Measurements from ENCODE around the gene ACBD6.
A peak's percentile ranks its signal among the peaks of the same experiment; 100 is the strongest.

ACBD6 gene

DNA sequence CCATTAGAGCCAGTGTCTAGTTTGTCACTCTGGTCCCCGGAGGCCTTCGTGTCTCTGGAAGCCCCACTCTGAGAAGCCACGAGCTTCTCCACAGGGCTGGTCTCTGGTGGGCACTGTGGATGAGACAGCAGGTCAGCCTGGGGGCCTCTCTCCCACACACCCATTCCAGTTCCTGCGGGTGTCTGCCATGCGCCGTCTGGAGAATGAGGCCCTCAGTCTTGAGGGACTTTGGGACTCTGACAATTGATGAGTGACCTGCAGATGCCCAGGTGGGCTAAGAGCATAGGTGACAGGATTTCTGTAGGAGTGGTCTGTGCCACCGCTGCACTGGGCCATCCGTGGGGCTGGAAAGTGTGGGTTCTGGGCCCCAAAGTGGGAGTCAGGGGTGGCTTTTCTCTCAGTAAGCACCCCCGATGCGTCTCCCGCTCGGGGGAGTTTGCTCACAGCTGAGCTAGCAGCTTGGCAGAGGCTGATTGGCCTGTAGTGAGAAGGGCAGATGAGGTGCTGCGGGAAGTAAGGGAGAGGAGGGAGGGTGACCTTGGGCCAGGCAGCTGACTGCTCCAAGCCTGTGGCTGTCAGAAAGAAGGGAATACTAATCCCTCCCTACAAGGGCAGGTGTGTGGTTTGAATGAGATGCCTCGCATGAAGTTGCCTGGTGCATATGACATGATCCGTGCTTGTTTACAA, 245.9 kb downstream of the ACBD6 start:
- DNase-seq (ENCODE audit: low read depth) = no peak

DNA sequence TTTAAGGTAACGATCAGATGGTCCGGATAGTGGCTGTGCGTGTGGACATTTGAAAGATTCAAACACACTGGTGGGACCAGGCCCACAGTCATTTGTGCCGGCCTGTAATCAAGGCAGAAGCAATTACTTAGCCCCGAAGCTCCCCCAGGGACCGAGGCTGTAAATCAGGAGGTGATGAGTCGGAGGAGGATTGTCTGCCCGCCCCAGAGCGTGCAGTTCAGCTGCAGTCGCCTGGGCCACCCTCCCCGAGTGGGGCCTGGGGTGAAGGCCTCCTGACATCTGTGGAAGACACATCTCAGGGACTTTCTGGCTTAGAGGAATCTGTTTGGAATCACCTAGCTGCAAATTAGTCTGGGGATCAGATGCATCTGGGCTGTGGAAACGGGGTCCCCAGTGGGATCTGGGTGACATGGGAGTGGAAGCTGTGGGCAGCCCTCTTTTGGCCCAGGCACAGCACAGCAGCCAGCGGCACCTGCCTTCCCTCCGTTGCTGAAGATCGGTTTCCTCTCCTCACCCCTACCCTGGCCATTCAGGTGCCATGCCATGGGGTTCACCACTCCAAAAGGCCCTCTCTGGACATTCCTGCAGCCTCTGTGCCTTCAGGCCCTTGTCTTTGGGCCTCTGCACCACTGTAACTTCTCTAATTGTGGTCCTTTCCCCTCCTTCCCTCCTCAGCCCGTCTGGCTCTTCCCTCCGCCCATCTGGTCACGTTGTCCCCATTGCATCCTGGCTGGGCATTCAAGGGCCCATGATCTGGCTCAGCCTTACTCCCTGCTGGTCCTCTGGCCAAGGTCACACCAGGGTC, 246.6 kb downstream of the ACBD6 start:
- no peak for DNase-seq (ENCODE audit: low read depth)

DNA sequence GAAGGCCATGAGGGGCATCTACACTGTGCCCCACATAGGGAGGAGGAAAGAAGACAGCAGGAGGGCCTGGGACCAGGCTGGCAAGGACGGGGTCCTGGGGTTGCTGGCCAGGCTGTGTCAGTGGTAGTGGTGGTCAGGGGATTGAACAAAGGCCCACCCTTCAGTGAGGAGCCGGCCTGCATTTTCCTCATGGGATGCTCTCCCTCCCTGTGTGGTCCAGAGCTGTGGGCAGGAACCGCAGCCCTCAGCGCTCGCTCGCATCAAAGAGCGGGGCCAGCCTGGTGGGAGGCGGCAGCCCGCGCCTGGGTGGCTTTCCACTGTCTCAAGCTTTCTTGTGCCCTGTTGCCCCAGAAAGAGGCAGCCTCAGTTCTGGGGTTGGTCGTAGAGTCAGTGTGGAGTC, 247.5 kb downstream of the ACBD6 start:
- DNase-seq (ENCODE audit: low read depth) = no peak

DNA sequence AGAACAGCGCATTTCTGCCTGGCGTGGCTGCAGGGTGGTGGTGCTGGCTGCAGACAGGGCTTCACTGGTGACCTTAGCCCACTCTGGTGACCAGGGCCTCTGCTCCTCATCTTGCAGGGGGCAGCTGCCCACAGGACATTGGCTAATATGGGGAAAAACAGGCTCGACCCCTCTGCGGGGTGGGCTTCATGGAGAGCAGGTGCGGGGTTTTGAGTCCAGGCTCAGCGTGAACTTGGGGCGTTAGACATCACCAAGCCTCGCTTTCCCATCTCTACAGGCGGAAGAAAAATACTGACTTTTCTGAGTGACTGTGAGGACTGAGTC, 247.9 kb downstream of the ACBD6 start:
- DNase-seq (ENCODE audit: low read depth) = no peak

DNA sequence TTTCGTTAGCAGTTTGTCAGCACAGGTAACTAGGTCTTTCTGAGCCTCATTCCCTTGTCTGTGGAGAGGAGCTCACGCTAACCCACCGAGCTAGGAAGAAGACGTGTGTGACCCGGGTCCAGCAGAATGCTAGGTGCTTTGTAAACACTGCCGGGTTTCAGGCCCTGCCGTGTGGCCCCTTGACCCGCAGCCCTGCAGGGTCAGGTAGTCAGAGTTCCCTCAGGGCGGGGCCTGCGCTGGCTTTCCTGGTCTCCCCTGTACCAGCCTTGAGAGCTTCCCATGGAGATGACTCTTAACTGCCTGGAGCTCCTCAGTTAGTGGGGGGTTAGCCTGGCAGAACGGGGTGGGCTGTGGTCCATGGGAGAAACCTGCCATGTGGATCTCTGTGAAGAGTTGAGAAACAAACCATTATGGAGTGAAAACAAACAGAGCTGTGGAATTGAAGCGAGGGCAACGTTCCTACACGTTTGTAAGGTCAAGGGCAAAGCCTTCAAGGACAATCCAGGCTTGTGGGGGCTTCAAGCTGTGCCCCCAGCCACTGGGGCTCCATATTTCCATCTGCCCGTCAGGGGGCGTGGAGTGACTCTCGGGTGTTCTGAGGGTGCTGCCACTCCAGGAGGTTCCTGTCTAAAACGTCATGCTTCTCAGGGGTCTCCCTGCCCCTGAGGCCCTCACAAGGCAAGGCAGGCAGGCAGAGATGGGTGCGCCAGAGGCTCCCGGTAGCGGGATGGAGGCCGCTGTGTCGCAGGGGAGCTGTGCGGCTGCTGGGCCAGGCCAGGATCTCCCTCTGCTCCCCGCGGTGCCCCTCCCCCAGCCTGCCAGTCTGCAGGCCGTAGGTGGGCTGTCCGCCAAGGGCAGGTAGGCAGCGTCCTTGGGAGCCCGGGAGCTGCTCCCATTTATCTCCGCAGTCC, 248.5 kb downstream of the ACBD6 start:
- no peak for DNase-seq (ENCODE audit: low read depth)

DNA sequence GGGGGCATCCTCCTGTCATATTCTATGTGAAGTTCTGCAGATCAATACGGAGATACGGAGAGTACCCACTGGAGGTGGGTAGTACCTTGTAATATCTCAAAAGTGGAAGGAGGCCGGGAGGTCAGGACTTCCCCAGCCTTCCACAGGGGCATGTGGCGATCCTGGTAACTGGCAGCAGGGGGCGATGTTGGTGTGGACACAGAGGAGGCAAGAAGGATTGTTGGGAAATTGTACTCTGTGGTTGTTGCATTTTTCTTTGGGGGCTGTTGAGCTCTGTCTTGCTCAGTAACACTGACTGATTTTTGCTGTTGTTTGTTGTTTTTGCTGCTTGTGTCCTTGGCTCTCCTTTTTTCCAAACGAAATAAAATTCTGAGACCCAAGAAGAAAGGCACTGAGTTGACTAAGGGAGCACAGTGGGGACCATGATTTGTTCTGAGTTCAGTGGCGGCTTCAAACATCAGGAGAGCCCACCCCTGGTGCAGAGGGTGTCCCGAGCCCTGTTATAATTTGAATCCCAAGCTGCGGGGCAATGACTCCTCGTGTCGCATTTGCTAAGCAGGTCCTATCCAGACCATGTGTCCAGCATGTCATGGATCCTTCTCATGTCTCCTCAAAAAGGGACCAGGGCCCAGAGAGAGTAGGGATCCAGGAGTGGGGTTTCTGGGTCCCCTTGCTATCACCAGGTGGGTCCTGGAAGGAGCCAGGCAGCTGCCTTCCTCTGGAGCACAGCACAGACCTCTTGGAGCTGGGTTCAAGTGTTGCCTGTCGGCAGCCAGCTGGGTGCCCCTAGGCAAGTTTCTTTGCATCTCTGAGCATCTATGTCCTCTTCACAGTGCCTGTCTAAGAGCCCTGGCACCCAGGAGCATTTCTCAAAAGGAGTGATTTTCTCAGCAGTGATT, 249.5 kb downstream of the ACBD6 start:
- DNase-seq (ENCODE audit: low read depth) = peak; percentile 48

DNA sequence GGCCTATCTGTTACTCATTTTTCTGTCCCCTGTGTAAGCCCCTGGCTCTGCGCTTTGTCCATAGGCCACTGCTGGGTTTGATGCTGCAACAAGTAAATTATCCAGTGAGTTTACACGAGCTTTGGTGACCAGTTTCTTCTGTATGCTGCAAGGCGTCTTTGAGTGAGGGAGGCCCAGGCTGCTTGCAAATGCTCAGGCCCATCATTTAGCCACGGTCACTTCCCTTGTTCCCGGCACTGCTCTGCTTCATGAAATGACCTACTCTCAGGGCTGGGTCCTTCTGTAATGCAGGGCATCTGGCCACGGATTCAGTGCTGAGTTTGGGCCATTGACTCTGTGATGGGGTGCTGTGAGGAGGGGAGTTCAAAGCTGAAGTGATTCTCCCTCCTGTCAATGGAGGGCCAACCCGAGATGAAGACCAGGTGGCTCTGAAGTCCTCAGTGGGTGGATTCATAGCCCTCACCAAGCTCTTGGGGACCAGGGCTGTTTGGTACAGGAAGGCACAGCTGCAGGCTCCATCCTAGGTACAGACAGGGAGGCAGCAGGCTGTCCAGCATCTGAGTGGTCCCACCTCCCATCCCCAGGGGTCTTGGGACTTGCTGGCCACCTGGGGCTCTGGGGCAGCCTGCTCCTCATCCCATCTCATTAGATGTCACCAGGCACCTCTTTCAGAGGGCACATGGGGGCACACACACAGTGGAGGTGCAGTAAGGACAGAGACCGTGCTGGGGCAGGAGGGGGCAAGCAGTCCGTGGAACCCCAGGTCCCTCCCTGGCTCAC, 250.7 kb downstream of the ACBD6 start:
- no peak for DNase-seq (ENCODE audit: low read depth)

DNA sequence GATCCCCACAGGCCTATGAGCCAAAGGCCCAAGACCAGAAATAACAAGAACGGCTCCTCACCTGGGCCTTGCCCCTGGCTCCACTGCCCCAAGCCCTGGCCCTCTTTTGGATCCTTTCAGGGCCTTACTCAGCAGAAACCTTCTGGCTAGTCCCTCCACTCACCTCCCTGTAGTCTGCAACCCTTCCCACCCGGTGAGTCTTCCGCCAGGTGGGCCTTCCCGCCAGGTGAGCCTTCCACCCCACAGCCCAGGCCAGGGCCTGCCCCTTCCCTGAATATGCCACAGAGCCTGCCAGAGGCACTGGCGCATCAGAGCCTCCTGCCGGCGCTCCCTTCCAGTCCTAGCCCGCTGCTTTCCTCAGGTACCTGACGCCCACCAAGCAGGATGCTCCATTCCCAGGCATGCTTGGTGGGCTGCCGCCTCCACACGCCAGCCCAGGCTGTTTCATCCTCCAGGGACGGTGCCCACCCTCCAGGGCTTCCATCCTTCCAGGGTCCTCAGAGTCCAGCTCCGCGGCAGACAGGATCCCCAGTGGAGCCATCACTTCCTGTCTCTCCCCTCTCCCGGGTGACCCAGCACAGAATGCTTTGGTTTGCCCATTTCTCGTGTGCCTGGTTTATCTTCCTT, 251.4 kb downstream of the ACBD6 start:
- DNase-seq (ENCODE audit: low read depth) = no peak

DNA sequence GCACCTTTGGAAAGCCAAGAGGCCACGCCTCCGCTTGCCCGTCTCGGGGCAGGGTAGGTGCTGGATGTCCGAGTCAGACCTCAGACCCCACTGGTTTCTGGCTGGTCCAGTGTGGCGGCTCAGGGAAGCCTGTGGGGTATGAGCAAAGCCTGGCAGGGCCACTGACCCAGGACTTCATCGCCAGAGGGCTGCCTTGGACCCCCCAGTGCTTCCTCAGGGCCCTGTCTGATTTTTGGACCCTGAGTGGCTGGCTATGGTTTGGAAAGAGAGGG, 251.9 kb downstream of the ACBD6 start:
- no peak for DNase-seq (ENCODE audit: low read depth)

DNA sequence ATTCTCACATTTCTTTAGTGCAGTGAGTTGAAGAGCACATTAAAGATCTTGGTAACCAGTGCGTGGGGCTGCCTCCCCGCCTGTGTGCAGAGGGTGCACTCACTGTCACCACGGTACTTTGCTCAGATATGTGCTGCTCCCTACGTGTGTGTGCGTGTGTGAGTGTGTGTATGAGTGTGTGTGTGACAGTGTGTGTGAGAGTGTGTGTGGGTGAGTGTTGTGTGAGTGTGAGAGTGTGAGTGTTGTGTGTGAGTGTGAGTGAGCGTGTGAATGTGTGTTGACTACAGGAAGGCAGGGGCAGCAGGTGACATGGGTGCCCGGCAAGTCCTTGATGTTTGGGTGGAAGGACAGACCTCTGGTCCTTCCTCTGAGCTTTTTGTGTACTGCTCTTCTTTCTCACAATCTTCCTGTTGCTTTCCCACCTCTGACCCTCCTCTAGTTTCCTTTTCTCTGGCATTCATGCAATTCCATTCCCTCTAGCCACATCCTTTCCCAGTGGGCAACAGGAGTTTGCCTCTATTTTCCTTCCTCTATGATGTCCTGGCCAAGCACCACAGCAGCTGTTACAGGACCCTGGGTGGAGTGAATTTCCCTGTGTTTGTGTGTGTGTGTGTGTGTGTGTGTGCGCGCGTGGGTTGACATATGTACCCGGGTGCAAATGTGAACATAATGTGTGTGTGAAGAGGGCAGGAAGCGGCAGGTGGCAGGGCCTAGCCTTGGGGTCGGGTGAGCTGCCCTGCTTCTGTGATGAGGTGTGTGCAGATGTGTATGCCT, 252.5 kb downstream of the ACBD6 start:
- DNase-seq (ENCODE audit: low read depth) = no peak

DNA sequence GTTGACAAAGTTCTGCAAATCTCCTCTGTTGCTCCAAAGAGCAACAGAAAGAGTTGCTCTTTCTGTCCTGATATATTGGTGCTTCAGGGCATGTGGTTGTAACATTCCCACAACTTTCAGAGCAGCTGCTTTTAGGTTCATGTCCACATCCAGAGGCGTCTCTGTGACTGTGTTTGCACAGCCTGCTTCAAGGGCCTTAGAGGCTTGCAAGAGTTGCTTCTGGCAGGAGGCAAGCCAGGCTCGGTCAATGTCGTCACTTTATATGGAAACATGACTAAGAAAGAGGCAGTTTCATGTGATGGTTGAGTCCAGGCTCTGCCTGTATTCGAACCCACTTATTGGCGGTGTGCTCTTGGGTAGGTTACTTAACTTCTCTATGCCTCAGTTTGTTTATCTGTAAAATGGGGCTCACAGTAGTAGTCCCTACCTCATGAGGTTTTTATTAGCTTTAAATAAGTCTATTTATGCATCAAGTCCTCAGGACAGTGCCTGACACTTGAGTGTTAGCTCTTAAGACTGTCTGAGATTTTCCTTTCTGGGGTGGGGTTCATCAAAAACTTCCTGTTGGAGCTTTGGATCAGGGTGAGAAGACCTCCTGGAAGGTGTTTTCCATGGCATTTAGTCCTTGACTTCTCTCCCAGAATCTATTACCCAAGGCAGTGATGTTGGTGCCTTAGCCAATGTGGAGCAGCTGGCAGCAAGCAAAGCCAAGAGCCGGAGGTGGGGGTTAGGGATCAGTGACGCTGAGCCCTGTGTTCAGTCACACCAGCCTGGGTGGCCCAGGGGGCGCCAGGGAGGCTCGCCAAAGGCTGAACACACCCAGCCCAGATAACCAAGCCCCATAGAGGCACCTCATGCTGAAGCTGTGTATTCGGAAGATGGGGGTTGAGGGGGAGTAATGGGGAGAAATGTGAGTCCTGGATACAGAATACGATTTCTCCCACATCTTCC, 253.4 kb downstream of the ACBD6 start:
- DNase-seq (ENCODE audit: low read depth) = no peak

DNA sequence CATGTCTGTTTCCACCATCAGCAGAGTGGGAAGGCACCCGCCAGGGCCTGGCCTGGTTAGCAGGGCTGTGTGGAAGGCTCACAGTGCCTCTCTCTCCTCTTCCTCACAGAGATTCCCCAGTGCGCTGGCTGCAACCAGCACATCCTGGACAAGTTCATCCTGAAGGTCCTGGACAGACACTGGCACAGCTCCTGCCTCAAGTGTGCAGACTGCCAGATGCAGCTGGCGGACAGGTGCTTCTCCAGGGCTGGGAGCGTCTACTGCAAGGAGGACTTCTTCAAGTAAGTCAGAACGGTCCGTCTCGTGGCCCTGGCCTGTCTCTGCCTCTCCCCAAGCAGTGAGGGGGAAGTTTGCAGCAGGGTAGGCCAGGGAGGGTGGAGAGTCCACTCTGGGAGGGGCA, 254.2 kb downstream of the ACBD6 start:
- DNase-seq (ENCODE audit: low read depth) = no peak

DNA sequence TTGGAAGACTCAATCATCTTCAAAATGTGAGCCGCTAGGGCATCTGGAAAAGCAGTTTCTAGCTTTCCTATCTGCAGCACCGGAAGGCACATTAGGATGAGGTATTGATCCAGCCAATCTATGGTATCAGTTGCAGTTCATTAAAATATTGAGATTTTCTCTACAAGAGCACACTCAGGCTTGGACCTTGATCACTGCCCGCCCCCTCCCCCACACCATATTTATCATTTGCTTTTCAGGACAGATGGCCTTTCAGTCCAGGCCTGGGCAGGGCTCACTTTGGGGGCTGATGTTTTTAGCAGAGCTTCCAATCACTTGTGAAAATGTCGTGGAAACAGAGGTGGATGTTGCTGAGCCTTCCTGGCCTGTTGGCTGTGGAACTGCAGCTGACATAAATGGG, 254.8 kb downstream of the ACBD6 start:
- no peak for DNase-seq (ENCODE audit: low read depth)

DNA sequence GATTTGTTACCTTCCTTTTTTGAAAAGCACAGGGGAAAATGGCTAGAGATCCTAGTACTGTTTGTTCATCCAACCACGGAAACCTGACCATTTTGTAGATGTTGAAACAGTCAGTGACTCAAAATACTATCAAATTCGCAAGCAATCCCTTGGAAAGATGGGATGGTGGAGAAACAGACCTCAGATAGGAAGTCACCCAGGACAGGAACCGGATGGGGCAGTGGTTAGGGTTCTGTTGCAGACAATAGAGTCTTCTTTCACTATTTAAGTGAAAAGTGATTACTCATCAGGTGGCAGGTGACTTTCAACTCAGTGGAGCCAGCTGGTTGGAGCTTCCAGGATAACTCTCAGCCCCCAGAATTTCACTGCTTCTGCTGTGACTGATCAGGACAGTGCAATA, 255.3 kb downstream of the ACBD6 start:
- DNase-seq (ENCODE audit: low read depth) = no peak

DNA sequence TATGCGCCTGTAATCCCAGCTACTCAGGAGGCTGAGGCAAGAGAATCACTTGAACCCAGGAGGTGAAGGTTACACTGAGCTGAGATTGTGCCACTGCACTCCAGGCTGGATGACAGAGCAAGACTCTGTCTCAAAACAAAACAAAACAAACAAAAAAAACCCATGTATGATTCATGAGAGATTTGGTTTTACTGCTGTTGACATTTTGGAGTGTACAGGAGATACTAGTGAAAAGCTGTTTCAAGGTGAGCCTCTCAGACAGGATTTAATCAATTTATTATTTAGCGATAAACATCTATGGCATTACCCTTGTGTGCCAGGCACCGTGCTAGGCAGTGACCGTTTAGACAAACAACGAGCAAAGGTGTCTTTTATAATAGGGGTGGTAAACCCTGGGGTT, 255.8 kb downstream of the ACBD6 start:
- DNase-seq (ENCODE audit: low read depth) = no peak

DNA sequence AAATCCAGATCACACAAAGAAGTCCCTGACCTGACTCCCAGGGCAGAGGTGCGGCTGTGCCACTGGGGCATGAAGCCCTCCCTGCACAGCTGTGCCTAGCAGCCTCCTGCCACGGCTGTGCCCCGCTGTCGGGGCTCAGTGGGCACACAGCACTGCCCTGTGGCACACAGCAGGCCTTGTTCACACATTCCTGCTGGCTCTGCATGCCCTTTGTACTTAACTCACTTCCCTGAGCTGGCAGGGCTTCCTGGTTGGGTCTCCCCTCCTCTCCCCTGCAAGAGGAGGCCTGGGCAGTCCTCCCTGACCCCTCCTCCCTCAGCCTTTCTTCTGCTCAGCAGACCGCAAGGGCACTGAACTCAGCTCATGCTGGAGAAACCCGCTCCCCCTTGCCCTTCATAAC, 257.5 kb downstream of the ACBD6 start:
- DNase-seq (ENCODE audit: low read depth) = no peak

DNA sequence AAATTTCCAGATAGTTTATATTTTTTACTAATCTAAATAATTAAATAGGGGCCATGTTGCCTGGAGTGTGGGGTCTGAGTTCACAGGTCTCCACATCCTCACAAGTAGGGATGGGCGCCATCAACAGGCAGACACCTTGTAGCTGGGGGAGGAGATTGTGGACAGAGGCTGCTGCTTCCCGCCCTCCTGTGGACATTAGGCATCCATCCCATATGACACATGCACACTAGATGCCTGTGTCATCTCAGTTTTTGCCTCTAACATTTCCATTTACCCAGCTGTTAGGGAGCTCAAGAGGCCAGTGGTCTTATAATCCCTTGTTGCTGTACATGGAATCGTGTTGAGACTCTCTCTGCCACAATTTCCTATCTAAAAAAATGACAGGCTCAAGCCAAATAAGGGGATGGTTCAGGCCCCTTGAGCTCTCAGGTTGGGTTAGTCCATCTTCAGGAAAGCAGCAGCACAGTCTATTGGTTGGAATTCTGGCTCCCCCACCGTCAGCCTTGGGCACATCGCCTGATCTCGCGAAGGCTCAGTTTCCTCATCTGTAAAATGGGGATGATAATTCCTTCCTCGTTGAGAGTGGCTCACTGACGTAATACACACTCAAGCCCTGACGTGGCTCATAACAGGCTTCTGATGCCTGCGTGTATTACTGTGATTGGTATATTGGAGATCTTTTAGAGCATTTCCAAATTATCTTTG, 258.7 kb downstream of the ACBD6 start:
- DNase-seq (ENCODE audit: low read depth) = no peak
